GM10847 (cell line): ENCODE measurements around the gene PSMB11.

Experiments
- POLR2A ChIP-seq: IDR thresholded peaks from 2 replicates; pipeline ENCODE4 v1.6.1; 2011; ENCODE audit not compliant: insufficient read length; ENCODE audit errors: extremely low read depth

Gene PSMB11

GRCh38 chr14:23051141-23052057, 9.4 kb downstream of the PSMB11 start:
- no peak for TF ChIP-seq POLR2A

GRCh38 chr14:23052182-23052623, 10.2 kb downstream of the PSMB11 start:
- no peak for TF ChIP-seq POLR2A

GRCh38 chr14:23052671-23053070, 10.7 kb downstream of the PSMB11 start:
- no peak for TF ChIP-seq POLR2A

- no peak for TF ChIP-seq POLR2A
Measured at GRCh38 chr14:23053426-23053825, 11.4 kb downstream of the PSMB11 start.

- no peak for TF ChIP-seq POLR2A
Measured at GRCh38 chr14:23054000-23054811, 12.2 kb downstream of the PSMB11 start.

GRCh38 chr14:23055147-23055550, 13.1 kb downstream of the PSMB11 start:
- no peak for TF ChIP-seq POLR2A

- TF ChIP-seq POLR2A, result no peak
Measured at GRCh38 chr14:23055621-23056144, 13.7 kb downstream of the PSMB11 start.

- TF ChIP-seq POLR2A, result no peak
Measured at GRCh38 chr14:23056145-23056955, 14.3 kb downstream of the PSMB11 start.

- TF ChIP-seq POLR2A, result no peak
Measured at GRCh38 chr14:23056956-23057756, 15.1 kb downstream of the PSMB11 start, which contains the start of gene CDH24. Gene CDH24 (minus strand): TSS chr14:23057520. CDS start chr14:23055733, 1,787 bp downstream.

- TF ChIP-seq POLR2A, result no peak
Measured at GRCh38 chr14:23057757-23058653, 16.0 kb downstream of the PSMB11 start.

GRCh38 chr14:23058654-23059504, 16.9 kb downstream of the PSMB11 start:
- no peak for TF ChIP-seq POLR2A
